H1 (cell line): ENCODE measurements around the gene GALNTL6. TPM values are rescaled to one million over a fixed set of nuclear protein-coding genes. Genes with fewer than 3 reads are reported as not detected.

ENCODE experiments used
- CTCF ChIA-PET: fragments of 300-600 bp; sonication (Branson Sonifier 250); formaldehyde crosslinking; loops from one replicate; lab custom pipeline; 2021; ENCODE audit not compliant: partially characterized antibody; lab: Charles Lee
- POLR2A ChIA-PET: fragments of 300-600 bp; sonication (Branson Sonifier 250); formaldehyde crosslinking; loops from one replicate; lab custom pipeline; 2021; ENCODE audit warnings: inconsistent platforms; ENCODE audit not compliant: partially characterized antibody; lab: Charles Lee
- DNase-seq, 2 experiments: peaks; one replicate each; pipeline versions ENCODE4 v3.0.0 to v3.0.0-alpha.2; 2010 to 2022; ENCODE audit warnings: low spot score in 2 of 2, low read depth in 1 of 2, mixed read lengths in 1 of 2
- FAIRE-seq: peaks from 2 replicates; lab custom pipeline; 2011; peaks lifted over from hg19 to GRCh38; lab: Jason Lieb, UNC
- H2AFZ ChIP-seq: 2 replicates; pipeline ENCODE4 v1.8.1; 2012; ENCODE audit warnings: low read length, inconsistent platforms
- H2AK5ac ChIP-seq: 2 replicates; pipeline ENCODE4 v1.6.1; 2013; ENCODE audit warnings: low read depth, low read length
- H2BK120ac ChIP-seq: replicated peaks from 2 replicates; pipeline ENCODE3; 2013; ENCODE audit warnings: low read depth, low read length, inconsistent platforms
- H2BK12ac ChIP-seq: 2 replicates; pipeline ENCODE4 v1.6.1; 2013; ENCODE audit warnings: low read depth, low read length
- H2BK15ac ChIP-seq: 2 replicates; pipeline ENCODE4 v1.6.1; 2013; ENCODE audit warnings: low read length
- H2BK20ac ChIP-seq: 2 replicates; pipeline ENCODE4 v1.6.1; 2013; ENCODE audit warnings: low read length
- H2BK5ac ChIP-seq: 2 replicates; pipeline ENCODE4 v1.6.1; 2013; ENCODE audit warnings: low read depth, low read length
- H3K14ac ChIP-seq: 2 replicates; pipeline ENCODE4 v1.6.1; 2013; ENCODE audit warnings: inconsistent platforms; ENCODE audit not compliant: insufficient read length
- H3K18ac ChIP-seq: 2 replicates; pipeline ENCODE4 v1.6.1; 2013; ENCODE audit warnings: low read length; ENCODE audit errors: extremely low read depth
- H3K23ac ChIP-seq: 2 replicates; pipeline ENCODE4 v1.6.1; 2013; ENCODE audit warnings: inconsistent platforms; ENCODE audit not compliant: insufficient read length
- H3K23me2 ChIP-seq: 2 replicates; pipeline ENCODE4 v1.6.1; 2013; ENCODE audit warnings: low read depth, low read length
- H3K27ac ChIP-seq: 2 replicates; pipeline ENCODE4 v1.6.1; 2011; ENCODE audit warnings: low read depth, low read length, inconsistent platforms
- H3K27me3 ChIP-seq, 4 experiments: replicated peaks in 1 of 4; 1 replicate in 1 of 4; 2 replicates in 3 of 4; pipeline versions ENCODE4 v1.6.1 to v1.8.1; 2011 to 2013; ENCODE audit warnings: low read length in 3 of 4, mild to moderate bottlenecking in 3 of 4, inconsistent platforms in 2 of 4, mixed read lengths in 2 of 4, moderate library complexity in 1 of 4; ENCODE audit not compliant: control insufficient read depth in 3 of 4, insufficient read depth in 3 of 4; ENCODE audit errors: extremely low read depth in 1 of 4
- H3K36me3 ChIP-seq, 4 experiments: 2 replicates each; pipeline versions ENCODE4 v1.6.1 to v1.8.1; 2011 to 2013; ENCODE audit warnings: mild to moderate bottlenecking in 4 of 4, low read length in 3 of 4, moderate library complexity in 2 of 4, control low read depth in 1 of 4, inconsistent platforms in 1 of 4; ENCODE audit not compliant: insufficient read depth in 4 of 4, control insufficient read depth in 2 of 4
- H3K4ac ChIP-seq: replicated peaks from 2 replicates; pipeline ENCODE3; 2013; ENCODE audit warnings: low read length, low read depth, mixed read lengths, inconsistent platforms; ENCODE audit not compliant: insufficient read length
- H3K4me1 ChIP-seq, 4 experiments: replicated peaks in 1 of 4; 1 replicate in 1 of 4; 2 replicates in 3 of 4; pipeline versions ENCODE4 v1.6.1 to v1.8.1; 2011 to 2013; ENCODE audit warnings: low read length in 3 of 4, inconsistent platforms in 2 of 4, mixed read lengths in 1 of 4; ENCODE audit not compliant: insufficient read depth in 4 of 4, control insufficient read depth in 3 of 4
- H3K4me2 ChIP-seq, 2 experiments: 2 replicates each; pipeline versions ENCODE4 v1.6.1 to v1.8.1; 2011 to 2013; ENCODE audit warnings: low read depth in 2 of 2, low read length in 2 of 2, control low read depth in 1 of 2, inconsistent platforms in 1 of 2, mild to moderate bottlenecking in 1 of 2; ENCODE audit not compliant: insufficient read depth in 1 of 2
- H3K4me3 ChIP-seq, 4 experiments: fragments of 200-600, 300-600 bp in 1 of 4; sonication (generic), shearing (Covaris generic), sonication (Bioruptor Twin) in 1 of 4; 2 replicates each; pipeline versions ENCODE4 v1.5.1 to v1.8.1; 2011 to 2016; ENCODE audit warnings: low read length in 4 of 4, low read depth in 3 of 4, control low read depth in 2 of 4, inconsistent platforms in 2 of 4, mild to moderate bottlenecking in 2 of 4, mixed read lengths in 1 of 4, moderate library complexity in 1 of 4; ENCODE audit not compliant: insufficient read depth in 2 of 4; ENCODE audit errors: extremely low read depth in 1 of 4
- H3K56ac ChIP-seq: replicated peaks from 2 replicates; pipeline ENCODE3; 2013; ENCODE audit warnings: low read depth, mild to moderate bottlenecking, mixed read lengths, low read length, inconsistent platforms; ENCODE audit not compliant: insufficient read length
- H3K79me1 ChIP-seq: 2 replicates; pipeline ENCODE4 v1.6.1; 2013; ENCODE audit warnings: low read depth, low read length, control low read depth
- H3K79me2 ChIP-seq, 2 experiments: 2 replicates each; pipeline versions ENCODE4 v1.6.1 to v1.8.1; 2012 to 2013; ENCODE audit warnings: low read length in 2 of 2, mild to moderate bottlenecking in 2 of 2, inconsistent platforms in 1 of 2; ENCODE audit not compliant: insufficient read depth in 2 of 2, control insufficient read depth in 1 of 2
- H3K9ac ChIP-seq, 4 experiments: replicated peaks in 1 of 4; 1 replicate in 1 of 4; 2 replicates in 3 of 4; pipeline versions ENCODE4 v1.6.1 to v1.8.1; 2011 to 2013; ENCODE audit warnings: low read depth in 3 of 4, low read length in 3 of 4, control low read depth in 2 of 4, mild to moderate bottlenecking in 2 of 4, moderate library complexity in 2 of 4, inconsistent platforms in 1 of 4; ENCODE audit errors: extremely low read depth in 1 of 4
- H3K9me3 ChIP-seq, 2 experiments: 2 replicates each; pipeline versions ENCODE4 v1.6.1 to v1.8.1; 2012 to 2013; ENCODE audit warnings: mild to moderate bottlenecking in 2 of 2, moderate library complexity in 2 of 2, control low read depth in 1 of 2, inconsistent platforms in 1 of 2, low read depth in 1 of 2, low read length in 1 of 2, mixed read lengths in 1 of 2; ENCODE audit not compliant: insufficient read depth in 2 of 2
- H4K20me1 ChIP-seq, 2 experiments: replicated peaks in 1 of 2; 2 replicates each; pipeline versions ENCODE3 to v1.8.1; 2011 to 2013; ENCODE audit warnings: inconsistent platforms in 2 of 2, low read length in 2 of 2, mild to moderate bottlenecking in 1 of 2; ENCODE audit not compliant: insufficient read depth in 2 of 2, control insufficient read depth in 1 of 2
- H4K5ac ChIP-seq: 2 replicates; pipeline ENCODE4 v1.6.1; 2013; ENCODE audit warnings: low read length, low read depth, mixed read lengths, inconsistent platforms; ENCODE audit not compliant: insufficient read length
- H4K8ac ChIP-seq: 2 replicates; pipeline ENCODE4 v1.8.0; 2013; ENCODE audit warnings: mild to moderate bottlenecking, moderate library complexity, low read length, inconsistent platforms; ENCODE audit not compliant: insufficient read depth; ENCODE audit errors: extremely low read depth
- H4K91ac ChIP-seq: replicated peaks from 2 replicates; pipeline ENCODE3; 2013; ENCODE audit warnings: low read length, mixed read lengths, inconsistent platforms; ENCODE audit not compliant: insufficient read length
- CREB1 ChIP-seq: IDR thresholded peaks from 2 replicates; pipeline ENCODE4 v1.6.1; 2012; ENCODE audit warnings: inconsistent platforms
- EP300 ChIP-seq, 2 experiments: IDR thresholded peaks; 1 replicate in 1 of 2; 2 replicates in 1 of 2; pipeline ENCODE4 v1.6.1; 2011 to 2012; ENCODE audit warnings: low read depth in 2 of 2, low read length in 2 of 2, mild to moderate bottlenecking in 2 of 2, borderline replicate concordance in 1 of 2, inconsistent platforms in 1 of 2, moderate library complexity in 1 of 2
- FOSL1 ChIP-seq: IDR thresholded peaks from 2 replicates; pipeline ENCODE4 v1.6.1; 2011; ENCODE audit warnings: mild to moderate bottlenecking, low read depth, low read length, moderate library complexity; ENCODE audit not compliant: insufficient read depth
- JUN ChIP-seq: IDR thresholded peaks from 2 replicates; pipeline ENCODE4 v1.6.1; 2011; ENCODE audit warnings: low read depth, mild to moderate bottlenecking, improper control_type of control experiment, low read length
- KDM4A ChIP-seq: IDR thresholded peaks from one replicate; pipeline ENCODE4 v1.7.1; 2012; ENCODE audit warnings: low read depth, mild to moderate bottlenecking, moderate library complexity, low read length, inconsistent platforms; ENCODE audit not compliant: severe bottlenecking
- POLR2A ChIP-seq, 2 experiments: IDR thresholded peaks; 1 replicate in 1 of 2; 2 replicates in 1 of 2; pipeline ENCODE4 v1.6.1; 2011; ENCODE audit warnings: low read depth in 2 of 2, low read length in 2 of 2, mild to moderate bottlenecking in 2 of 2; ENCODE audit errors: control extremely low read depth in 1 of 2
- POLR2AphosphoS5 ChIP-seq: IDR thresholded peaks from 2 replicates; pipeline ENCODE4 v1.6.1; 2011; ENCODE audit warnings: low read depth, low read length
- RBBP5 ChIP-seq: IDR thresholded peaks from 2 replicates; pipeline ENCODE4 v1.7.1; 2012; ENCODE audit warnings: low read depth, mild to moderate bottlenecking, inconsistent platforms, low read length, moderate library complexity, borderline replicate concordance
- RXRA ChIP-seq: IDR thresholded peaks from 2 replicates; pipeline ENCODE4 v1.6.1; 2011; ENCODE audit warnings: low read depth, mild to moderate bottlenecking, low read length, moderate library complexity; ENCODE audit not compliant: insufficient read depth
- SP1 ChIP-seq: IDR thresholded peaks from 2 replicates; pipeline ENCODE4 v1.6.1; 2011; ENCODE audit warnings: low read depth, low read length
- SUZ12 ChIP-seq: fragments of 200-600 bp; sonication (generic); IDR thresholded peaks from 2 replicates; pipeline ENCODE4 v1.6.1; 2012; ENCODE audit warnings: mild to moderate bottlenecking, inconsistent platforms, low read length, moderate library complexity, mixed read lengths
- TAF1 ChIP-seq: IDR thresholded peaks from 2 replicates; pipeline ENCODE4 v1.6.1; 2011; ENCODE audit warnings: mild to moderate bottlenecking, low read depth, low read length
- ZNF274 ChIP-seq: IDR thresholded peaks from 2 replicates; pipeline ENCODE4 v1.7.0; 2012; ENCODE audit warnings: low read length, borderline replicate concordance; ENCODE audit errors: extremely low read depth
- WGBS, 2 experiments: shearing (Covaris generic) in 1 of 2; methylation state at CpG; one replicate each; pipeline versions ENCODE4 v1.1.6 to v1.1.7; 2013 to 2015; ENCODE audit warnings: low lambda C conversion rate in 2 of 2, mixed read lengths in 2 of 2, inconsistent platforms in 1 of 2, low coverage in 1 of 2, missing lambda C conversion rate in 1 of 2; ENCODE audit not compliant: insufficient replicate concordance in 2 of 2, insufficient coverage in 1 of 2, insufficient read length in 1 of 2; ENCODE audit errors: extremely low coverage in 1 of 2, missing lambda C conversion rate in 1 of 2; 5-methylcytosine and 5-hydroxymethylcytosine counted together
- polyA plus RNA-seq, 7 experiments: library from polyadenylated mRNA; depleted of rRNA in 3 of 7; stranded (reverse) in 5 of 7; unstranded in 2 of 7; fragments of >200 nt in 5 of 7; fragments of 200-250 nt in 2 of 7; gene quantifications; 1 replicate in 5 of 7; 2 replicates in 1 of 7; 4 replicates in 1 of 7; pipeline versions ENCODE4 v1.2.1 to v1.2.3, GENCODE V29; 2011 to 2013; ENCODE audit warnings: missing spikeins in 2 of 7, mixed read lengths in 2 of 7
- total RNA-seq: library from RNA; stranded (reverse); fragmentation: NEBNext Ultra II Directional; extraction: Animal tissue kit (Norgen Biotek cat#: 25700); gene quantifications from 2 replicates; pipeline ENCODE4 v1.2.1, GENCODE V29; 2021

The GALNTL6 gene
- total and polyA plus RNA-seq, 2 of the 8 experiments (the other 6 are each of a cell fraction or from before 2014, with no cell fraction given) = 0.03 to 0.32 TPM

DNA sequence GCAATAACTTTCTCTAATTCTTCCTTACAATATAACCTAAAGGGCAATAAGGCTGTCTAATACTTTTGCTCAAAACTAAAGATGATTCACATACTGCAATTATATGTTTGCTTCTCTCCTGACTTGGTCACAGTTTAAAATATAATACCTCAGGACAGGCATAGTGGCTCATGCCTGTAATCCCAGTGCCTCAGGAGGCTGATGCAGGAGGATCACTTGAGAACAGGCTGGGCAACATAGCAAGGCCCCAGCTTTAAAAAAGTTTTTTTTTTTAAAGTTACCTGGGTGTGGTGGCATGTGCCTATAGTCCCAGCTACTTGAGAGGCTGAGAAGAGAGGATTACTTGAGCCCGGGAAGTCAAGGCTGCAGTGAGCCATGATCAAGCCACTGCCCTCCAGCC lies 1125.7 kb downstream of the GALNTL6 start:
- H4K8ac ChIP-seq = no peak overlapping the region; the same call in 1 of the 2 replicates
- H3K4ac ChIP-seq = no peak overlapping the region
- H3K14ac ChIP-seq = no peak overlapping the region
- H2BK12ac ChIP-seq = no peak overlapping the region
- FAIRE-seq (no peak), DNase-seq (no peak)
- H3K56ac ChIP-seq = no peak overlapping the region
- H3K27me3 ChIP-seq = no peaks in the 10 kb centered on the region
- no peaks in the 10 kb centered on the region for H3K79me1 ChIP-seq
- H2AK5ac ChIP-seq = no peak overlapping the region
- no peaks in the 10 kb centered on the region for H3K79me2 ChIP-seq
- no peaks in the 10 kb centered on the region for H3K9me3 ChIP-seq
- H2BK5ac ChIP-seq = no peak overlapping the region
- WGBS, 2 experiments = 88% methylated on average over 1 of the region's 1 CpG; no CpG with 5 or more reads in 1 of the 2 experiments
- no peak overlapping the region for H4K5ac ChIP-seq
- H3K4me1 ChIP-seq = no peaks in the 10 kb centered on the region
- no peak overlapping the region for H3K9ac ChIP-seq
- POLR2A ChIA-PET = no interaction called here
- CTCF ChIA-PET = interaction anchor here (0.9 to 2.1 kb wide), 2 partner anchors 46 to 74 kb away, joined by 3 to 12 read pairs; no protein-coding TSS in a partner anchor
- no peaks in the 10 kb centered on the region for H3K36me3 ChIP-seq
- H2BK20ac ChIP-seq = no peak overlapping the region
- TF ChIP-seq KDM4A (no peak), ZNF274 (no peak), TAF1 (no peak), RBBP5 (no peak), POLR2A (IDR thresholded peaks at IDR 0.05; ENCODE audit: control extremely low read depth in 1 of 2, low read depth in 2 of 2, low read length in 2 of 2) (no peak), CREB1 (no peak), POLR2AphosphoS5 (no peak), FOSL1 (no peak), RXRA (no peak), EP300 (IDR thresholded peaks at IDR 0.05; ENCODE audit: borderline replicate concordance in 1 of 2, low read depth in 2 of 2, low read length in 2 of 2) (no peak), SP1 (no peak), JUN (no peak), SUZ12 (no peak)
- no peak overlapping the region for H2BK15ac ChIP-seq
- H2AFZ ChIP-seq = no peak overlapping the region
- no peak overlapping the region for H3K23ac ChIP-seq
- no peak overlapping the region for H2BK120ac ChIP-seq
- H4K91ac ChIP-seq = no peak overlapping the region
- no peak overlapping the region for H3K18ac ChIP-seq
- no peaks in the 10 kb centered on the region for H3K23me2 ChIP-seq
- H3K4me3 ChIP-seq = no peak overlapping the region
- no peak overlapping the region for H3K27ac ChIP-seq
- no peak overlapping the region for H3K4me2 ChIP-seq
- H4K20me1 ChIP-seq = no peaks in the 10 kb centered on the region
